ENCODE results near the gene BRD9.

GRCh38 chr5:856531-857425 is 35.8 kb downstream of the BRD9 start:
- TF ChIP-seq CTCF (IDR thresholded peaks at IDR 0.05) (no peak), POLR2A (IDR thresholded peaks at IDR 0.05) (no peak), POLR2AphosphoS5 (IDR thresholded peaks at IDR 0.05) (no peak)

Measured in prostate gland (tissue), 2 donors.